ENCODE data around the gene INTS7. TPM values are rescaled to one million over a fixed set of nuclear protein-coding genes. Genes with fewer than 3 reads are reported as not detected.
"Not testable (repeated sequence)": the region's sequence is repeated elsewhere in the genome, so short reads cannot be mapped to it uniquely, and the experiment has no call there.

The INTS7 gene
- total RNA-seq, 4 donors from 2014 or later: 13.5 to 22.3 (median 18.2) TPM

- Histone ChIP-seq H3K27me3 (no peaks in the 10 kb centered on the region), H3K9me3 (no peaks in the 10 kb centered on the region), H3K4me3 (peak overlapping the region; percentile 8), H3K4me1 (peaks cover 7% of the 10 kb centered on the region), H3K36me3 (peaks cover 8% of the 10 kb centered on the region), H3K27ac (no peak overlapping the region)
- DNase-seq (ENCODE audit: low spot score in 2 of 2): no peak
- no peak for TF ChIP-seq CTCF (IDR thresholded peaks at IDR 0.05)
- TF ChIP-seq POLR2A (IDR thresholded peaks at IDR 0.05): no peak
- TF ChIP-seq POLR2AphosphoS5 (IDR thresholded peaks at IDR 0.05): no peak
- TF ChIP-seq EP300 (IDR thresholded peaks at IDR 0.05): no peak
- 45% methylated on average over 3 of the region's 3 CpGs for WGBS
Observed at GRCh38 chr1:211938561-211938997, 96.8 kb downstream of the INTS7 start.

GRCh38 chr1:211937422-211937821 is 97.9 kb downstream of the INTS7 start:
- H3K4me1 ChIP-seq; H3K27ac ChIP-seq; H3K9me3 ChIP-seq; H3K4me3 ChIP-seq; H3K36me3 ChIP-seq; DNase-seq (ENCODE audit: low spot score in 2 of 2); H3K27me3 ChIP-seq: not testable (repeated sequence)
- 94% methylated on average over 5 of the region's 5 CpGs for WGBS

- Histone ChIP-seq H3K27ac (no peak overlapping the region), H3K36me3 (no peaks in the 10 kb centered on the region), H3K4me1 (peaks cover 7% of the 10 kb centered on the region), H3K4me3 (no peak overlapping the region), H3K9me3 (no peaks in the 10 kb centered on the region), H3K27me3 (no peaks in the 10 kb centered on the region)
- no peak for DNase-seq (ENCODE audit: low spot score in 2 of 2)
- WGBS: 65% methylated on average over 6 of the region's 6 CpGs
- TF ChIP-seq POLR2AphosphoS5 (IDR thresholded peaks at IDR 0.05) (no peak), POLR2A (IDR thresholded peaks at IDR 0.05) (no peak), CTCF (IDR thresholded peaks at IDR 0.05) (no peak), EP300 (IDR thresholded peaks at IDR 0.05) (no peak)
Observed at GRCh38 chr1:211935448-211935970, 99.8 kb downstream of the INTS7 start.

- H3K9me3 ChIP-seq: no peaks in the 10 kb centered on the region
- no peak overlapping the region for H3K4me3 ChIP-seq
- H3K27ac ChIP-seq: no peak overlapping the region
- no peak for DNase-seq (ENCODE audit: low spot score in 2 of 2)
- no peaks in the 10 kb centered on the region for H3K36me3 ChIP-seq
- TF ChIP-seq EP300 (IDR thresholded peaks at IDR 0.05) (no peak), POLR2AphosphoS5 (IDR thresholded peaks at IDR 0.05) (no peak), CTCF (IDR thresholded peaks at IDR 0.05) (no peak), POLR2A (IDR thresholded peaks at IDR 0.05) (no peak)
- WGBS: 72% methylated on average over 6 of the region's 7 CpGs
- peaks cover 15% of the 10 kb centered on the region for H3K4me1 ChIP-seq
- H3K27me3 ChIP-seq: no peaks in the 10 kb centered on the region
Observed at GRCh38 chr1:211933946-211934714, 101.2 kb downstream of the INTS7 start.

- no peak for DNase-seq (ENCODE audit: low spot score in 2 of 2)
- TF ChIP-seq POLR2AphosphoS5 (IDR thresholded peaks at IDR 0.05): no peak
- TF ChIP-seq EP300 (IDR thresholded peaks at IDR 0.05): no peak
- no peak for TF ChIP-seq CTCF (IDR thresholded peaks at IDR 0.05)
- no peak for TF ChIP-seq POLR2A (IDR thresholded peaks at IDR 0.05)
- Histone ChIP-seq H3K36me3 (no peaks in the 10 kb centered on the region), H3K4me3 (no peak overlapping the region), H3K9me3 (no peaks in the 10 kb centered on the region), H3K27me3 (no peaks in the 10 kb centered on the region), H3K4me1 (peaks cover 20% of the 10 kb centered on the region), H3K27ac (no peak overlapping the region)
Observed at GRCh38 chr1:211932933-211933254, 102.5 kb downstream of the INTS7 start.

All from suprapubic skin (tissue), 4 donors.